ENCODE results near the gene PCBP3.

- TF ChIP-seq, protein P1, sequence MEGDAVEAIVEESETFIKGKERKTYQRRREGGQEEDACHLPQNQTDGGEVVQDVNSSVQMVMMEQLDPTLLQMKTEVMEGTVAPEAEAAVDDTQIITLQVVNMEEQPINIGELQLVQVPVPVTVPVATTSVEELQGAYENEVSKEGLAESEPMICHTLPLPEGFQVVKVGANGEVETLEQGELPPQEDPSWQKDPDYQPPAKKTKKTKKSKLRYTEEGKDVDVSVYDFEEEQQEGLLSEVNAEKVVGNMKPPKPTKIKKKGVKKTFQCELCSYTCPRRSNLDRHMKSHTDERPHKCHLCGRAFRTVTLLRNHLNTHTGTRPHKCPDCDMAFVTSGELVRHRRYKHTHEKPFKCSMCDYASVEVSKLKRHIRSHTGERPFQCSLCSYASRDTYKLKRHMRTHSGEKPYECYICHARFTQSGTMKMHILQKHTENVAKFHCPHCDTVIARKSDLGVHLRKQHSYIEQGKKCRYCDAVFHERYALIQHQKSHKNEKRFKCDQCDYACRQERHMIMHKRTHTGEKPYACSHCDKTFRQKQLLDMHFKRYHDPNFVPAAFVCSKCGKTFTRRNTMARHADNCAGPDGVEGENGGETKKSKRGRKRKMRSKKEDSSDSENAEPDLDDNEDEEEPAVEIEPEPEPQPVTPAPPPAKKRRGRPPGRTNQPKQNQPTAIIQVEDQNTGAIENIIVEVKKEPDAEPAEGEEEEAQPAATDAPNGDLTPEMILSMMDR (IDR thresholded peaks at IDR 0.05; ENCODE audit: low read depth, low read length, missing input control): no peak
- TF ChIP-seq RAD21 (IDR thresholded peaks at IDR 0.05): no peak
These were observed 130.8 kb downstream of the PCBP3 start for GRCh38 chr21:45774291-45774690.
